Activated CD8-positive, alpha-beta T cell treated with anti-CD3 and anti-CD28 coated beads for 36 hours (primary cell): ENCODE measurements around the gene DPH6. TPM values are rescaled to one million over a fixed set of nuclear protein-coding genes. Genes with fewer than 3 reads are reported as not detected.

Experiments used
- ATAC-seq: fragments of 200-7000 bp; cut with Tn5 transposase; one replicate; pipeline ENCODE4 v1.10.0; 2021; ENCODE audit warnings: mild to moderate bottlenecking, moderate library complexity
- CTCF ChIA-PET: fragments of 350-600 bp; sonication (Branson Sonifier 250); formaldehyde crosslinking; loops from one replicate; lab custom pipeline; 2021; ENCODE audit warnings: antibody characterized with exemption; lab: Charles Lee
- POLR2A ChIA-PET: fragments of 350-600 bp; sonication (Branson Sonifier 250); formaldehyde crosslinking; loops from one replicate; lab custom pipeline; 2021; ENCODE audit warnings: antibody characterized with exemption; lab: Charles Lee
- DNase-seq: peaks from one replicate; pipeline ENCODE4 v3.0.0-alpha.2; 2020
- H3K27ac Mint-ChIP-seq: one replicate; pipeline ENCODE4 v1.8.0; 2021; ENCODE audit warnings: mild to moderate bottlenecking, mixed read lengths
- H3K27me3 Mint-ChIP-seq: one replicate; pipeline ENCODE4 v1.8.0; 2021; ENCODE audit warnings: mixed read lengths
- H3K36me3 Mint-ChIP-seq: one replicate; pipeline ENCODE4 v1.8.0; 2021; ENCODE audit warnings: low read depth, mixed read lengths
- H3K4me1 Mint-ChIP-seq: one replicate; pipeline ENCODE4 v1.8.0; 2021; ENCODE audit warnings: low read depth, mixed read lengths
- H3K4me3 Mint-ChIP-seq: one replicate; pipeline ENCODE4 v1.8.0; 2021; ENCODE audit warnings: mild to moderate bottlenecking, moderate library complexity, mixed read lengths
- H3K9me3 Mint-ChIP-seq: one replicate; pipeline ENCODE4 v1.8.0; 2021; ENCODE audit warnings: mixed read lengths
- CTCF ChIP-seq: fragments of 200-600 bp; IDR thresholded peaks from one replicate; pipeline ENCODE4 v1.8.0; 2022; ENCODE audit warnings: antibody characterized with exemption, mild to moderate bottlenecking
- intact Hi-C: fragments of 100-400 bp; cut with micrococcal nuclease; formaldehyde crosslinking; loops from one replicate; pipeline ENCODE4 v1.10.0; 2022
- total RNA-seq, 2 experiments: library from RNA; stranded (reverse); gene quantifications; one replicate each; pipeline ENCODE4 v1.2.3, GENCODE V29; 2021

The DPH6 gene
- total RNA-seq, 2 experiments from 2014 or later: 12.0 to 12.9 TPM

GRCh38 chr15:35506272-35506870 is 39.6 kb downstream of the DPH6 start:
- POLR2A ChIA-PET: no interaction called here
- Mint-ChIP-seq H3K27ac (no peak overlapping the region), H3K36me3 (no peaks in the 10 kb centered on the region), H3K4me3 (no peak overlapping the region), H3K4me1 (no peaks in the 10 kb centered on the region), H3K27me3 (no peaks in the 10 kb centered on the region), H3K9me3 (no peaks in the 10 kb centered on the region)
- DNase-seq (no peak), ATAC-seq (no peak)
- no peak for TF ChIP-seq CTCF
- intact Hi-C loops: no loop called here
- CTCF ChIA-PET: no interaction called here

GRCh38 chr15:35505809-35506208 is 40.2 kb downstream of the DPH6 start:
- CTCF ChIA-PET: no interaction called here
- no peaks in the 10 kb centered on the region for H3K27me3 Mint-ChIP-seq
- POLR2A ChIA-PET: no interaction called here
- DNase-seq (no peak), ATAC-seq (no peak)
- H3K9me3 Mint-ChIP-seq: no peaks in the 10 kb centered on the region
- no peaks in the 10 kb centered on the region for H3K36me3 Mint-ChIP-seq
- no peak overlapping the region for H3K27ac Mint-ChIP-seq
- no peak for TF ChIP-seq CTCF
- no peak overlapping the region for H3K4me3 Mint-ChIP-seq
- no peaks in the 10 kb centered on the region for H3K4me1 Mint-ChIP-seq
- intact Hi-C loops: no loop called here

- no peaks in the 10 kb centered on the region for H3K36me3 Mint-ChIP-seq
- no peaks in the 10 kb centered on the region for H3K4me1 Mint-ChIP-seq
- no peak for TF ChIP-seq CTCF
- no peaks in the 10 kb centered on the region for H3K27me3 Mint-ChIP-seq
- no peak for ATAC-seq
- no peak overlapping the region for H3K27ac Mint-ChIP-seq
- H3K4me3 Mint-ChIP-seq: no peak overlapping the region
- DNase-seq: no peak
- CTCF ChIA-PET: no interaction called here
- intact Hi-C loops: no loop called here
- POLR2A ChIA-PET: interaction anchor here (0.6 kb wide), 1 partner anchor 323 kb away, joined by 3 read pairs; no protein-coding TSS in a partner anchor
- no peaks in the 10 kb centered on the region for H3K9me3 Mint-ChIP-seq
These were observed 40.8 kb downstream of the DPH6 start for GRCh38 chr15:35505141-35505540.

- no peaks in the 10 kb centered on the region for H3K9me3 Mint-ChIP-seq
- ChIA-PET POLR2A (no interaction called here), CTCF (interaction anchor here (1.0 kb wide), 1 partner anchor 55 kb away, joined by 3 read pairs; no protein-coding TSS in a partner anchor)
- H3K4me3 Mint-ChIP-seq: no peak overlapping the region
- no peak overlapping the region for H3K27ac Mint-ChIP-seq
- H3K27me3 Mint-ChIP-seq: no peaks in the 10 kb centered on the region
- no peak for DNase-seq
- no peak for TF ChIP-seq CTCF
- ATAC-seq: no peak
- H3K36me3 Mint-ChIP-seq: peaks cover 1% of the 10 kb centered on the region
- no peaks in the 10 kb centered on the region for H3K4me1 Mint-ChIP-seq
- intact Hi-C loops: no loop called here
These were observed 46.2 kb downstream of the DPH6 start for GRCh38 chr15:35499723-35500122.

- ATAC-seq (no peak), DNase-seq (no peak)
- no peak for TF ChIP-seq CTCF
- H3K27me3 Mint-ChIP-seq: no peaks in the 10 kb centered on the region
- ChIA-PET CTCF (interaction anchor here (1.8 kb wide), 1 partner anchor 52 kb away, joined by 4 read pairs; no protein-coding TSS in a partner anchor), POLR2A (no interaction called here)
- H3K27ac Mint-ChIP-seq: no peak overlapping the region
- no peaks in the 10 kb centered on the region for H3K9me3 Mint-ChIP-seq
- H3K4me1 Mint-ChIP-seq: no peaks in the 10 kb centered on the region
- no peak overlapping the region for H3K4me3 Mint-ChIP-seq
- peaks cover 1% of the 10 kb centered on the region for H3K36me3 Mint-ChIP-seq
- intact Hi-C loops: no loop called here
These were observed 49.4 kb downstream of the DPH6 start for GRCh38 chr15:35496585-35496984.
